HEK293 (cell line): ENCODE data around the gene TMEM238.
A peak's percentile ranks its signal among the peaks of the same experiment; 100 is the strongest.

Experiments
- FEZF1 ChIP-seq: fragments of 450-650 bp; formaldehyde crosslinking; IDR thresholded peaks from 2 replicates; pipeline ENCODE4 v1.5.1; 2016; ENCODE audit warnings: missing biosample characterization, missing genetic modification characterization
- GLI4 ChIP-seq: fragments of 450-650 bp; formaldehyde crosslinking; IDR thresholded peaks from 2 replicates; pipeline ENCODE4 v1.5.1; 2016; ENCODE audit warnings: missing biosample characterization, missing genetic modification characterization
- KLF1 ChIP-seq: fragments of 450-650 bp; formaldehyde crosslinking; IDR thresholded peaks from 2 replicates; pipeline ENCODE4 v1.5.1; 2016; ENCODE audit warnings: missing biosample characterization, missing genetic modification characterization
- KLF16 ChIP-seq: fragments of 450-650 bp; formaldehyde crosslinking; IDR thresholded peaks from 2 replicates; pipeline ENCODE4 v1.5.1; 2017; ENCODE audit warnings: missing biosample characterization, missing genetic modification characterization
- KLF7 ChIP-seq: fragments of 450-650 bp; formaldehyde crosslinking; IDR thresholded peaks from 2 replicates; pipeline ENCODE4 v1.5.1; 2016; ENCODE audit warnings: missing biosample characterization, missing genetic modification characterization, borderline replicate concordance
- OVOL3 ChIP-seq: fragments of 450-650 bp; formaldehyde crosslinking; IDR thresholded peaks from 2 replicates; pipeline ENCODE4 v1.5.1; 2016; ENCODE audit warnings: missing biosample characterization, missing genetic modification characterization
- PRDM10 ChIP-seq: fragments of 450-650 bp; formaldehyde crosslinking; IDR thresholded peaks from 2 replicates; pipeline ENCODE4 v1.5.1; 2016; ENCODE audit warnings: missing biosample characterization, missing genetic modification characterization
- SP3 ChIP-seq: fragments of 450-650 bp; formaldehyde crosslinking; IDR thresholded peaks from 2 replicates; pipeline ENCODE4 v1.5.1; 2016; ENCODE audit warnings: missing biosample characterization, missing genetic modification characterization
- ZBTB17 ChIP-seq: fragments of 450-650 bp; formaldehyde crosslinking; IDR thresholded peaks from 2 replicates; pipeline ENCODE4 v1.5.1; 2016; ENCODE audit warnings: missing biosample characterization, missing genetic modification characterization
- ZBTB21 ChIP-seq: fragments of 450-650 bp; formaldehyde crosslinking; IDR thresholded peaks from 2 replicates; pipeline ENCODE4 v1.5.1; 2017; ENCODE audit warnings: missing biosample characterization, missing genetic modification characterization
- ZEB2 ChIP-seq: fragments of 450-650 bp; formaldehyde crosslinking; IDR thresholded peaks from 2 replicates; pipeline ENCODE4 v1.5.1; 2016; ENCODE audit warnings: missing biosample characterization, missing genetic modification characterization
- ZFP37 ChIP-seq: fragments of 450-650 bp; formaldehyde crosslinking; IDR thresholded peaks from 2 replicates; pipeline ENCODE4 v1.5.1; 2016; ENCODE audit warnings: missing biosample characterization, missing genetic modification characterization
- ZNF10 ChIP-seq: fragments of 450-650 bp; formaldehyde crosslinking; IDR thresholded peaks from 2 replicates; pipeline ENCODE4 v1.5.1; 2017; ENCODE audit warnings: missing biosample characterization, missing genetic modification characterization
- ZNF121 ChIP-seq: fragments of 450-650 bp; formaldehyde crosslinking; IDR thresholded peaks from 2 replicates; pipeline ENCODE4 v1.5.1; 2016; ENCODE audit warnings: missing biosample characterization, missing genetic modification characterization
- ZNF16 ChIP-seq: fragments of 450-650 bp; formaldehyde crosslinking; IDR thresholded peaks from 2 replicates; pipeline ENCODE4 v1.5.1; 2016; ENCODE audit warnings: low read depth, missing biosample characterization, missing genetic modification characterization
- ZNF174 ChIP-seq: fragments of 450-650 bp; formaldehyde crosslinking; IDR thresholded peaks from 2 replicates; pipeline ENCODE4 v1.5.0; 2017; ENCODE audit warnings: missing biosample characterization, mild to moderate bottlenecking, missing genetic modification characterization
- ZNF404 ChIP-seq: fragments of 450-650 bp; formaldehyde crosslinking; IDR thresholded peaks from 2 replicates; pipeline ENCODE4 v1.5.1; 2017; ENCODE audit warnings: missing biosample characterization, missing genetic modification characterization
- ZNF561 ChIP-seq: fragments of 450-650 bp; IDR thresholded peaks from 2 replicates; pipeline ENCODE4 v1.5.1; 2018; ENCODE audit warnings: missing biosample characterization, missing genetic modification characterization, borderline replicate concordance
- ZNF571 ChIP-seq: fragments of 450-650 bp; formaldehyde crosslinking; IDR thresholded peaks from 2 replicates; pipeline ENCODE4 v1.5.0; 2017; ENCODE audit warnings: missing biosample characterization, missing genetic modification characterization
- ZNF623 ChIP-seq: fragments of 450-650 bp; formaldehyde crosslinking; IDR thresholded peaks from 2 replicates; pipeline ENCODE4 v1.5.1; 2016; ENCODE audit warnings: missing biosample characterization, missing genetic modification characterization
- ZNF624 ChIP-seq: fragments of 450-650 bp; formaldehyde crosslinking; IDR thresholded peaks from 2 replicates; pipeline ENCODE4 v1.5.1; 2017; ENCODE audit warnings: missing biosample characterization, missing genetic modification characterization
- ZNF692 ChIP-seq: fragments of 450-650 bp; formaldehyde crosslinking; IDR thresholded peaks from 2 replicates; pipeline ENCODE4 v1.5.1; 2016; ENCODE audit warnings: missing biosample characterization, missing genetic modification characterization
- ZNF837 ChIP-seq: fragments of 450-650 bp; formaldehyde crosslinking; IDR thresholded peaks from 2 replicates; pipeline ENCODE4 v1.5.1; 2016; ENCODE audit warnings: missing biosample characterization, missing genetic modification characterization
- ZNF843 ChIP-seq: fragments of 450-650 bp; formaldehyde crosslinking; IDR thresholded peaks from 2 replicates; pipeline ENCODE4 v1.5.1; 2016; ENCODE audit warnings: missing biosample characterization, missing genetic modification characterization
- ZSCAN23 ChIP-seq: fragments of 450-650 bp; formaldehyde crosslinking; IDR thresholded peaks from 2 replicates; pipeline ENCODE4 v1.5.1; 2016; ENCODE audit warnings: missing biosample characterization, missing genetic modification characterization
- TF ChIP-seq, protein P1 (sequence below): fragments of 450-650 bp; formaldehyde crosslinking; IDR thresholded peaks from 2 replicates; pipeline ENCODE4 v1.5.1; 2016; ENCODE audit warnings: missing biosample characterization, missing genetic modification characterization
- TF ChIP-seq, protein P2 (sequence below): fragments of 450-650 bp; formaldehyde crosslinking; IDR thresholded peaks from 2 replicates; pipeline ENCODE4 v1.5.1; 2016; ENCODE audit warnings: missing biosample characterization, missing genetic modification characterization
- TF ChIP-seq, protein P3 (sequence below): fragments of 450-650 bp; formaldehyde crosslinking; IDR thresholded peaks from 2 replicates; pipeline ENCODE4 v1.5.1; 2017; ENCODE audit warnings: missing biosample characterization, missing genetic modification characterization

Gene TMEM238

DNA sequence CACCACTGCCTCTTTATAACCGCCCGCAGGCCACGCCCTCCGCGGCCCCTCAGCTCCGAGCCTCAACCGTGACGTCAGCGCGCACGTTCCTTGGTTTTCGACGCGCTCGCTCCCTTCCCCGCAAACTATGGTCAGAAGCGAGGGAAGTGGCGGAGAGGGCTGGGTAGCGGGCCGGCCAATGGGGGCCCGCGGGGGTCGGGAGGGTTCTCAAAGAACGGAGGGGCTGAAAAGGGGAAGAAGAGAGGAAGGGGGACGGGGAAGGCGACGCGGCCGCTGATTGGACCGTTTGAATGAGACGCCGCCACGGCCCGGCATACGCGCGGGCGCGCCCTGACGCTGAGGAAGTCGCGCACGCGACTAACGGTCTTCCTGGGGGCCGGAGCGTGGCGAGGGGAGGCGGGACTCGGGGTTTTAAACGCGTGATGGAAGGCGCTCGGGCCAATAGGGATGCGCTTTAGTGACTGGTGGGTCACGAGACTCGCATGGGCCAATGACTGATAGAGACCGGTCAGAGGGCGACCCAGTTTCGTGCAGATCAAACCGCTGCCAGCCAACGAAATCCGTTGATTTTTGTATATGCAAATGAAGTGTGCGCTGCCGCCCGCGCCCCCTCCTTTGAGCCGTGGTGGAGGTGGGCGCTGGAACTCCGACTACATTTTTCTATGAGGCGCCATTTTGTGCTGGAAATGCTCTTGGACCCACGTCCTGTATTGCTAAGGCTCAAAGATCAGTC, 23.9 kb upstream of the TMEM238 start (continued):
- TF ChIP-seq PRDM10 (peak; percentile 75), ZNF121 (tag by site-specific recombination) (no peak), ZNF16 (tag by site-specific recombination) (no peak), GLI4 (no peak), ZNF10 (tag by site-specific recombination) (peak; percentile 66; the same call in 1 of the 2 replicates), ZEB2 (tag by site-specific recombination) (peak; percentile 90; the same call in 1 of the 2 replicates), ZFP37 (tag by site-specific recombination) (0 out of 2 replicates have a peak, but pooled peaks have one; percentile 49), ZBTB21 (tag by site-specific recombination) (peak; percentile 97), ZNF692 (peak; percentile 92), OVOL3 (peak; percentile 98), ZNF404 (tag by site-specific recombination) (no peak), ZNF174 (tag by site-specific recombination) (no peak), KLF16 (tag by site-specific recombination) (peak; percentile 86), ZNF837 (tag by site-specific recombination) (no peak), KLF1 (peak; percentile 82), ZNF843 (peak; percentile 78), KLF7 (tag by site-specific recombination) (peak; percentile 91; the same call in 1 of the 2 replicates), FEZF1 (tag by site-specific recombination) (peak; percentile 37; the same call in 1 of the 2 replicates), ZNF623 (tag by site-specific recombination) (0 out of 2 replicates have a peak, but pooled peaks have one; percentile 16), SP3 (tag by site-specific recombination) (peak; percentile 95), ZNF624 (tag by site-specific recombination) (no peak), ZNF571 (tag by site-specific recombination) (no peak), ZNF561 (tag by site-specific recombination) (no peak), ZBTB17 (tag by site-specific recombination) (peak; percentile 52), ZSCAN23 (tag by site-specific recombination) (0 out of 2 replicates have a peak, but pooled peaks have one; percentile 69)
- TF ChIP-seq, protein P1, sequence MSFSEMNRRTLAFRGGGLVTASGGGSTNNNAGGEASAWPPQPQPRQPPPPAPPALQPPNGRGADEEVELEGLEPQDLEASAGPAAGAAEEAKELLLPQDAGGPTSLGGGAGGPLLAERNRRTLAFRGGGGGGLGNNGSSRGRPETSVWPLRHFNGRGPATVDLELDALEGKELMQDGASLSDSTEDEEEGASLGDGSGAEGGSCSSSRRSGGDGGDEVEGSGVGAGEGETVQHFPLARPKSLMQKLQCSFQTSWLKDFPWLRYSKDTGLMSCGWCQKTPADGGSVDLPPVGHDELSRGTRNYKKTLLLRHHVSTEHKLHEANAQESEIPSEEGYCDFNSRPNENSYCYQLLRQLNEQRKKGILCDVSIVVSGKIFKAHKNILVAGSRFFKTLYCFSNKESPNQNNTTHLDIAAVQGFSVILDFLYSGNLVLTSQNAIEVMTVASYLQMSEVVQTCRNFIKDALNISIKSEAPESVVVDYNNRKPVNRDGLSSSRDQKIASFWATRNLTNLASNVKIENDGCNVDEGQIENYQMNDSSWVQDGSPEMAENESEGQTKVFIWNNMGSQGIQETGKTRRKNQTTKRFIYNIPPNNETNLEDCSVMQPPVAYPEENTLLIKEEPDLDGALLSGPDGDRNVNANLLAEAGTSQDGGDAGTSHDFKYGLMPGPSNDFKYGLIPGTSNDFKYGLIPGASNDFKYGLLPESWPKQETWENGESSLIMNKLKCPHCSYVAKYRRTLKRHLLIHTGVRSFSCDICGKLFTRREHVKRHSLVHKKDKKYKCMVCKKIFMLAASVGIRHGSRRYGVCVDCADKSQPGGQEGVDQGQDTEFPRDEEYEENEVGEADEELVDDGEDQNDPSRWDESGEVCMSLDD (tag by site-specific recombination), result peak; percentile 82
- TF ChIP-seq, protein P2, sequence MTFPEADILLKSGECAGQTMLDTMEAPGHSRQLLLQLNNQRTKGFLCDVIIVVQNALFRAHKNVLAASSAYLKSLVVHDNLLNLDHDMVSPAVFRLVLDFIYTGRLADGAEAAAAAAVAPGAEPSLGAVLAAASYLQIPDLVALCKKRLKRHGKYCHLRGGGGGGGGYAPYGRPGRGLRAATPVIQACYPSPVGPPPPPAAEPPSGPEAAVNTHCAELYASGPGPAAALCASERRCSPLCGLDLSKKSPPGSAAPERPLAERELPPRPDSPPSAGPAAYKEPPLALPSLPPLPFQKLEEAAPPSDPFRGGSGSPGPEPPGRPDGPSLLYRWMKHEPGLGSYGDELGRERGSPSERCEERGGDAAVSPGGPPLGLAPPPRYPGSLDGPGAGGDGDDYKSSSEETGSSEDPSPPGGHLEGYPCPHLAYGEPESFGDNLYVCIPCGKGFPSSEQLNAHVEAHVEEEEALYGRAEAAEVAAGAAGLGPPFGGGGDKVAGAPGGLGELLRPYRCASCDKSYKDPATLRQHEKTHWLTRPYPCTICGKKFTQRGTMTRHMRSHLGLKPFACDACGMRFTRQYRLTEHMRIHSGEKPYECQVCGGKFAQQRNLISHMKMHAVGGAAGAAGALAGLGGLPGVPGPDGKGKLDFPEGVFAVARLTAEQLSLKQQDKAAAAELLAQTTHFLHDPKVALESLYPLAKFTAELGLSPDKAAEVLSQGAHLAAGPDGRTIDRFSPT (tag by site-specific recombination), result peak; percentile 79
- TF ChIP-seq, protein P3, sequence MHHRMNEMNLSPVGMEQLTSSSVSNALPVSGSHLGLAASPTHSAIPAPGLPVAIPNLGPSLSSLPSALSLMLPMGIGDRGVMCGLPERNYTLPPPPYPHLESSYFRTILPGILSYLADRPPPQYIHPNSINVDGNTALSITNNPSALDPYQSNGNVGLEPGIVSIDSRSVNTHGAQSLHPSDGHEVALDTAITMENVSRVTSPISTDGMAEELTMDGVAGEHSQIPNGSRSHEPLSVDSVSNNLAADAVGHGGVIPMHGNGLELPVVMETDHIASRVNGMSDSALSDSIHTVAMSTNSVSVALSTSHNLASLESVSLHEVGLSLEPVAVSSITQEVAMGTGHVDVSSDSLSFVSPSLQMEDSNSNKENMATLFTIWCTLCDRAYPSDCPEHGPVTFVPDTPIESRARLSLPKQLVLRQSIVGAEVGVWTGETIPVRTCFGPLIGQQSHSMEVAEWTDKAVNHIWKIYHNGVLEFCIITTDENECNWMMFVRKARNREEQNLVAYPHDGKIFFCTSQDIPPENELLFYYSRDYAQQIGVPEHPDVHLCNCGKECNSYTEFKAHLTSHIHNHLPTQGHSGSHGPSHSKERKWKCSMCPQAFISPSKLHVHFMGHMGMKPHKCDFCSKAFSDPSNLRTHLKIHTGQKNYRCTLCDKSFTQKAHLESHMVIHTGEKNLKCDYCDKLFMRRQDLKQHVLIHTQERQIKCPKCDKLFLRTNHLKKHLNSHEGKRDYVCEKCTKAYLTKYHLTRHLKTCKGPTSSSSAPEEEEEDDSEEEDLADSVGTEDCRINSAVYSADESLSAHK (tag by site-specific recombination), result 0 out of 2 replicates have a peak, but pooled peaks have one; percentile 48
